ENCODE data around the gene LRRC9.

The LRRC9 gene

GRCh38 chr14:60067882-60068281 is 147.9 kb downstream of the LRRC9 start:
- Histone ChIP-seq H3K79me2 (ENCODE audit: insufficient read depth, low read length) (no peaks in the 10 kb centered on the region), H3K27me3 (ENCODE audit: low read length) (no peaks in the 10 kb centered on the region), H3F3A (ENCODE audit: insufficient read depth) (no peaks in the 10 kb centered on the region), H4K20me1 (ENCODE audit: low read depth, low read length) (no peaks in the 10 kb centered on the region), H3K27ac (ENCODE audit: low read depth, low read length) (no peak overlapping the region), H3K9me3 (ENCODE audit: insufficient read depth, low read length) (no peaks in the 10 kb centered on the region), H3K9ac (ENCODE audit: low read length) (no peak overlapping the region), H3K36me3 (ENCODE audit: low read length) (no peaks in the 10 kb centered on the region), H3K4me2 (ENCODE audit: low read depth, low read length, poor library complexity, severe bottlenecking) (no peak overlapping the region), H3K4me3 (ENCODE audit: insufficient read depth, low read length, poor library complexity, severe bottlenecking) (no peak overlapping the region), H2AFZ (ENCODE audit: low read depth, low read length, severe bottlenecking) (no peak overlapping the region), H3K9me2 (replicated peaks; ENCODE audit: insufficient read depth, low read length) (no peaks in the 10 kb centered on the region)
- TF ChIP-seq EZH2phosphoT487 (conservative IDR thresholded peaks at IDR 0.05; ENCODE audit: low read length): no peak
- TF ChIP-seq CTCF (IDR thresholded peaks at IDR 0.05; ENCODE audit: insufficient read depth, low read length, poor library complexity, severe bottlenecking): no peak

GRCh38 chr14:60079723-60080122 is 159.8 kb downstream of the LRRC9 start:
- TF ChIP-seq CTCF (IDR thresholded peaks at IDR 0.05; ENCODE audit: insufficient read depth, low read length, poor library complexity, severe bottlenecking) (no peak), EZH2phosphoT487 (conservative IDR thresholded peaks at IDR 0.05; ENCODE audit: low read length) (no peak)
- Histone ChIP-seq H3K9me3 (ENCODE audit: insufficient read depth, low read length) (no peaks in the 10 kb centered on the region), H3K79me2 (ENCODE audit: insufficient read depth, low read length) (no peaks in the 10 kb centered on the region), H3K36me3 (ENCODE audit: low read length) (no peaks in the 10 kb centered on the region), H3K4me2 (ENCODE audit: low read depth, low read length, poor library complexity, severe bottlenecking) (no peak overlapping the region), H3K9me2 (replicated peaks; ENCODE audit: insufficient read depth, low read length) (no peaks in the 10 kb centered on the region), H3K9ac (ENCODE audit: low read length) (no peak overlapping the region), H3K27me3 (ENCODE audit: low read length) (no peaks in the 10 kb centered on the region), H3K27ac (ENCODE audit: low read depth, low read length) (no peak overlapping the region), H4K20me1 (ENCODE audit: low read depth, low read length) (no peaks in the 10 kb centered on the region), H3K4me3 (ENCODE audit: insufficient read depth, low read length, poor library complexity, severe bottlenecking) (no peak overlapping the region), H2AFZ (ENCODE audit: low read depth, low read length, severe bottlenecking) (no peak overlapping the region), H3F3A (ENCODE audit: insufficient read depth) (no peaks in the 10 kb centered on the region)

GRCh38 chr14:60085085-60085484 is 165.1 kb downstream of the LRRC9 start:
- Histone ChIP-seq H3K27ac (ENCODE audit: low read depth, low read length) (no peak overlapping the region), H3F3A (ENCODE audit: insufficient read depth) (no peaks in the 10 kb centered on the region), H3K9ac (ENCODE audit: low read length) (no peak overlapping the region), H2AFZ (ENCODE audit: low read depth, low read length, severe bottlenecking) (no peak overlapping the region), H3K4me2 (ENCODE audit: low read depth, low read length, poor library complexity, severe bottlenecking) (no peak overlapping the region), H3K4me3 (ENCODE audit: insufficient read depth, low read length, poor library complexity, severe bottlenecking) (no peak overlapping the region), H3K27me3 (ENCODE audit: low read length) (no peaks in the 10 kb centered on the region), H3K36me3 (ENCODE audit: low read length) (no peaks in the 10 kb centered on the region), H3K9me3 (ENCODE audit: insufficient read depth, low read length) (no peaks in the 10 kb centered on the region), H3K9me2 (replicated peaks; ENCODE audit: insufficient read depth, low read length) (no peaks in the 10 kb centered on the region), H3K79me2 (ENCODE audit: insufficient read depth, low read length) (no peaks in the 10 kb centered on the region), H4K20me1 (ENCODE audit: low read depth, low read length) (no peaks in the 10 kb centered on the region)
- TF ChIP-seq EZH2phosphoT487 (conservative IDR thresholded peaks at IDR 0.05; ENCODE audit: low read length): no peak
- TF ChIP-seq CTCF (IDR thresholded peaks at IDR 0.05; ENCODE audit: insufficient read depth, low read length, poor library complexity, severe bottlenecking): no peak

Data from SU-DHL-6 (cell line).